ENCODE measurements around the gene VAV3. TPM values are rescaled to one million over a fixed set of nuclear protein-coding genes. Genes with fewer than 3 reads are reported as not detected.

VAV3 gene
- total RNA-seq, 1 donor from 2014 or later, result 159 TPM

DNA sequence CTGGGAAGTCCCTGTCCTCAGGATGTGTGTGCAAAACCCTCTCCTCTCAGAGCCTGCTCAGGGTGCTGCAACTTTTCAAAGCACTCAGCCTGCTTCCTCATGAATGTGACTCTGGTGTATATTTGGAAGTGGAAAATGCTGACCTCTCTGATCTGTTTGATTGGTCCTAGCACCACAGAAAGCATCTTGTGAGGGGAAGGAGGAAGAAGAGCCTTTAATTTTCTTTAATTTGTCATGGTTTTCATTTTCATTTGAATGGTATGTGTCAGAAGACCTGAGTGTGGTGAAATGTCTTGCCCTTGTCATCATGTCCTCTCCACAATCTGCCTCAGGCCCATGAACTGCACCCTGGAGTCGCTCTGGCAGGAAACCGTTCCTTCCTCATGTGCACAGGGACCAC, 440.7 kb downstream of the VAV3 start:
- no peak for DNase-seq (ENCODE audit: low spot score)
- H3K27ac Mint-ChIP-seq (ENCODE audit: unreplicated experiment), result no peak overlapping the region
- peaks cover 9% of the 10 kb centered on the region for H3K4me1 Mint-ChIP-seq (ENCODE audit: unreplicated experiment)
- no peak overlapping the region for H3K4me3 Mint-ChIP-seq (ENCODE audit: unreplicated experiment)
- TF ChIP-seq, protein P1, sequence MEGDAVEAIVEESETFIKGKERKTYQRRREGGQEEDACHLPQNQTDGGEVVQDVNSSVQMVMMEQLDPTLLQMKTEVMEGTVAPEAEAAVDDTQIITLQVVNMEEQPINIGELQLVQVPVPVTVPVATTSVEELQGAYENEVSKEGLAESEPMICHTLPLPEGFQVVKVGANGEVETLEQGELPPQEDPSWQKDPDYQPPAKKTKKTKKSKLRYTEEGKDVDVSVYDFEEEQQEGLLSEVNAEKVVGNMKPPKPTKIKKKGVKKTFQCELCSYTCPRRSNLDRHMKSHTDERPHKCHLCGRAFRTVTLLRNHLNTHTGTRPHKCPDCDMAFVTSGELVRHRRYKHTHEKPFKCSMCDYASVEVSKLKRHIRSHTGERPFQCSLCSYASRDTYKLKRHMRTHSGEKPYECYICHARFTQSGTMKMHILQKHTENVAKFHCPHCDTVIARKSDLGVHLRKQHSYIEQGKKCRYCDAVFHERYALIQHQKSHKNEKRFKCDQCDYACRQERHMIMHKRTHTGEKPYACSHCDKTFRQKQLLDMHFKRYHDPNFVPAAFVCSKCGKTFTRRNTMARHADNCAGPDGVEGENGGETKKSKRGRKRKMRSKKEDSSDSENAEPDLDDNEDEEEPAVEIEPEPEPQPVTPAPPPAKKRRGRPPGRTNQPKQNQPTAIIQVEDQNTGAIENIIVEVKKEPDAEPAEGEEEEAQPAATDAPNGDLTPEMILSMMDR (IDR thresholded peaks at IDR 0.05; ENCODE audit: unreplicated experiment), result no peak
- no peaks in the 10 kb centered on the region for H3K9me3 Mint-ChIP-seq (ENCODE audit: unreplicated experiment)
- no peaks in the 10 kb centered on the region for H3K36me3 Mint-ChIP-seq (ENCODE audit: low read depth, unreplicated experiment)
- H3K27me3 Mint-ChIP-seq (ENCODE audit: unreplicated experiment), result peaks cover 3% of the 10 kb centered on the region

DNA sequence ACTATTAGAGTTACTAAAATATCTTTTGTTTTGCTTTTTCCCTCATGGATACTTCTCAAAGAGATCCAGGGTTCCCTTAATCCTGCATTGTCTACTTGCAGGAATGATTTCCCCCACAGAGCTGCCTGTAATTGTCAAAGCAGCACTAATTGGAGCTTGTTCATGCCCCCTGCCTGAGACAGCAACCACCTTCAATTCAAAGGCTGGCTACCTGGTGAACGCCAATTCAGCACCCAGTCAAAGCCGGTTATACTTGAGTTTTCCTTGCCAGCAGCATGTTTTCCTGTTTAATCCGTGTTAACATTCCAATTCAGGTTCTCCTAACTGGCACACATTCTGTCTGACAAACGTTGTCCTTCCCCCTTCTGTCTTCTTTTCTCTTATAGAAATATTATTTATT, 441.2 kb downstream of the VAV3 start:
- H3K27me3 Mint-ChIP-seq (ENCODE audit: unreplicated experiment), result peaks cover 3% of the 10 kb centered on the region
- no peaks in the 10 kb centered on the region for H3K9me3 Mint-ChIP-seq (ENCODE audit: unreplicated experiment)
- no peaks in the 10 kb centered on the region for H3K36me3 Mint-ChIP-seq (ENCODE audit: low read depth, unreplicated experiment)
- H3K4me1 Mint-ChIP-seq (ENCODE audit: unreplicated experiment), result peaks cover 9% of the 10 kb centered on the region
- no peak overlapping the region for H3K4me3 Mint-ChIP-seq (ENCODE audit: unreplicated experiment)
- no peak overlapping the region for H3K27ac Mint-ChIP-seq (ENCODE audit: unreplicated experiment)
- no peak for DNase-seq (ENCODE audit: low spot score)
- TF ChIP-seq, protein P1 (IDR thresholded peaks at IDR 0.05; ENCODE audit: unreplicated experiment), result no peak

DNA sequence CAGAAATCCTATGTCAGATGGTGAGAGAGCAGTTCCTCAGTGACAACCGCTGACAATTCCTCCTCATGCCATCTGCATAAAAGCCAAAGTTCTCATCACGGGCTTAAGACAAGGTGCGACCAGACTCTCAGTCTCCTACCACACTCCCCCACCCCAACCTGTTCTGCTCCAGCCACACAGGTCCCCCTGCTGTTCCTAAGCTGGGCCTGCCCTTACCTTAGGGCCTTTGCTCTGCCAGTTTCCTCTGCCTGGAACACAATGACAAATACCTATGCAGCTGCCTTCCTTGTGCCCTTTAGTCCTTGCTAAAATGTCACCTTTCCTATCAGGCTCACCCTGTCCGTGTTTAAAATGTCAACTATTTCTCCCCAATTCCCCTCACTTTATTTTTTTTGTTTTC, 441.9 kb downstream of the VAV3 start:
- Mint-ChIP-seq H3K4me1 (ENCODE audit: unreplicated experiment) (peaks cover 9% of the 10 kb centered on the region), H3K9me3 (ENCODE audit: unreplicated experiment) (no peaks in the 10 kb centered on the region), H3K27ac (ENCODE audit: unreplicated experiment) (no peak overlapping the region), H3K36me3 (ENCODE audit: low read depth, unreplicated experiment) (no peaks in the 10 kb centered on the region), H3K4me3 (ENCODE audit: unreplicated experiment) (no peak overlapping the region), H3K27me3 (ENCODE audit: unreplicated experiment) (peaks cover 3% of the 10 kb centered on the region)
- TF ChIP-seq, protein P1 (IDR thresholded peaks at IDR 0.05; ENCODE audit: unreplicated experiment), result no peak
- no peak for DNase-seq (ENCODE audit: low spot score)

Small RNA genes within 50 kb of the gene (microRNA-seq; reads per million reads assigned to microRNA genes)
- not detected for gene MIR7852 (ENCODE audit: unreplicated experiment)

Other genes starting within 250 kb of the VAV3 start
- 51.1 TPM for gene SLC25A24, start 235.2 kb upstream of the VAV3 start, total RNA-seq (ENCODE audit: unreplicated experiment)

Measured in endothelial cell (in vitro differentiated cells).